Keratinocyte (primary cell): ENCODE results near the gene ATG14. TPM values are rescaled to one million over a fixed set of nuclear protein-coding genes. Genes with fewer than 3 reads are reported as not detected.

Experiments
- DNase-seq: peaks from one replicate; pipeline ENCODE4 v3.0.0-alpha.2; 2011; ENCODE audit warnings: low read depth, missing footprints, low spot score
- FAIRE-seq: peaks from 2 replicates; lab custom pipeline; 2011; peaks lifted over from hg19 to GRCh38; lab: Jason Lieb, UNC
- H2AFZ ChIP-seq: 2 replicates; pipeline ENCODE4 v1.6.0; 2012; ENCODE audit warnings: low read length, control low read depth, inconsistent platforms; ENCODE audit not compliant: control insufficient read depth
- H3K27ac ChIP-seq: 2 replicates; pipeline ENCODE4 v1.5.1; 2011; ENCODE audit warnings: low read length; ENCODE audit not compliant: control insufficient read depth, insufficient read depth
- H3K27me3 ChIP-seq: 3 replicates; pipeline ENCODE4 v1.6.0; 2011; ENCODE audit warnings: low read length; ENCODE audit not compliant: control insufficient read depth, insufficient read depth; ENCODE audit errors: extremely low read depth
- H3K36me3 ChIP-seq, 2 experiments: 2 replicates in 1 of 2; 3 replicates in 1 of 2; pipeline ENCODE4 v1.5.1; 2011; ENCODE audit warnings: low read length in 2 of 2, mild to moderate bottlenecking in 1 of 2; ENCODE audit not compliant: control insufficient read depth in 2 of 2, insufficient read depth in 2 of 2; ENCODE audit errors: extremely low read depth in 1 of 2
- H3K4me1 ChIP-seq: 3 replicates; pipeline ENCODE4 v1.5.1; 2011; ENCODE audit warnings: low read length; ENCODE audit not compliant: control insufficient read depth, insufficient read depth; ENCODE audit errors: extremely low read depth
- H3K4me2 ChIP-seq: 3 replicates; pipeline ENCODE4 v1.6.0; 2011; ENCODE audit warnings: low read depth, low read length; ENCODE audit not compliant: control insufficient read depth, insufficient read depth; ENCODE audit errors: extremely low read depth
- H3K4me3 ChIP-seq, 3 experiments: fragments of 200-600 bp in 1 of 3; sonication (generic) in 1 of 3; 2 replicates in 2 of 3; 3 replicates in 1 of 3; pipeline ENCODE4 v1.5.1; 2011 to 2016; ENCODE audit warnings: low read length in 3 of 3, mild to moderate bottlenecking in 3 of 3, control low read depth in 2 of 3, inconsistent platforms in 1 of 3, low read depth in 1 of 3, mixed read lengths in 1 of 3, mixed run types in 1 of 3, moderate library complexity in 1 of 3; ENCODE audit not compliant: control insufficient read depth in 2 of 3, insufficient read depth in 2 of 3; ENCODE audit errors: extremely low read depth in 1 of 3
- H3K79me2 ChIP-seq: 2 replicates; pipeline ENCODE4 v1.6.0; 2012; ENCODE audit warnings: low read length; ENCODE audit not compliant: control insufficient read depth, insufficient read depth
- H3K9ac ChIP-seq: 3 replicates; pipeline ENCODE4 v1.6.0; 2011; ENCODE audit warnings: low read length; ENCODE audit not compliant: control insufficient read depth, insufficient read depth; ENCODE audit errors: extremely low read depth
- H3K9me1 ChIP-seq: 3 replicates; pipeline ENCODE4 v1.6.0; 2011; ENCODE audit warnings: low read length; ENCODE audit not compliant: control insufficient read depth, insufficient read depth; ENCODE audit errors: extremely low read depth
- H3K9me3 ChIP-seq: 2 replicates; pipeline ENCODE4 v1.5.1; 2012; ENCODE audit warnings: low read depth, low read length; ENCODE audit not compliant: control insufficient read depth
- H4K20me1 ChIP-seq: 3 replicates; pipeline ENCODE4 v1.6.0; 2011; ENCODE audit warnings: low read length; ENCODE audit not compliant: control insufficient read depth, insufficient read depth; ENCODE audit errors: extremely low read depth
- CTCF ChIP-seq, 3 experiments: IDR thresholded peaks in 1 of 3; conservative IDR thresholded peaks in 1 of 3; optimal IDR thresholded peaks in 1 of 3; 2 replicates in 2 of 3; 3 replicates in 1 of 3; pipeline versions ENCODE3 to v1.5.1; 2011; ENCODE audit warnings: low read length in 3 of 3, mild to moderate bottlenecking in 3 of 3, moderate library complexity in 2 of 3, control low read depth in 1 of 3, inconsistent platforms in 1 of 3; ENCODE audit not compliant: insufficient read depth in 2 of 3; ENCODE audit errors: extremely low read depth in 1 of 3
- EZH2 ChIP-seq: IDR thresholded peaks from one replicate; pipeline ENCODE4 v1.6.1; 2012; ENCODE audit warnings: inconsistent platforms, mild to moderate bottlenecking, low read length, moderate library complexity
- dilution Hi-C: fragments of 300-500 bp; cut with MboI; formaldehyde crosslinking; loops from one replicate; pipeline ENCODE4 v1.7.0; 2020; ENCODE audit warnings: low sequenced_read_pairs; ENCODE audit not compliant: extremely low pct_ligation_motif_present
- polyA plus RNA-seq, 5 experiments: library from polyadenylated mRNA; depleted of rRNA in 3 of 5; stranded (reverse) in 3 of 5; stranded (forward) in 1 of 5; unstranded in 1 of 5; fragments of >200 nt; gene quantifications; 1 replicate in 1 of 5; 2 replicates in 3 of 5; 3 replicates in 1 of 5; pipeline versions ENCODE4 v1.2.1 to v1.2.3, GENCODE V29; 2011 to 2012; ENCODE audit warnings: missing spikeins in 2 of 5, low read depth in 1 of 5, low replicate concordance in 1 of 5

Gene ATG14
- polyA plus RNA-seq, 1 donor (not counting 4 experiments of a cell fraction or from before 2014, with no cell fraction given), result 7.0 TPM

DNA sequence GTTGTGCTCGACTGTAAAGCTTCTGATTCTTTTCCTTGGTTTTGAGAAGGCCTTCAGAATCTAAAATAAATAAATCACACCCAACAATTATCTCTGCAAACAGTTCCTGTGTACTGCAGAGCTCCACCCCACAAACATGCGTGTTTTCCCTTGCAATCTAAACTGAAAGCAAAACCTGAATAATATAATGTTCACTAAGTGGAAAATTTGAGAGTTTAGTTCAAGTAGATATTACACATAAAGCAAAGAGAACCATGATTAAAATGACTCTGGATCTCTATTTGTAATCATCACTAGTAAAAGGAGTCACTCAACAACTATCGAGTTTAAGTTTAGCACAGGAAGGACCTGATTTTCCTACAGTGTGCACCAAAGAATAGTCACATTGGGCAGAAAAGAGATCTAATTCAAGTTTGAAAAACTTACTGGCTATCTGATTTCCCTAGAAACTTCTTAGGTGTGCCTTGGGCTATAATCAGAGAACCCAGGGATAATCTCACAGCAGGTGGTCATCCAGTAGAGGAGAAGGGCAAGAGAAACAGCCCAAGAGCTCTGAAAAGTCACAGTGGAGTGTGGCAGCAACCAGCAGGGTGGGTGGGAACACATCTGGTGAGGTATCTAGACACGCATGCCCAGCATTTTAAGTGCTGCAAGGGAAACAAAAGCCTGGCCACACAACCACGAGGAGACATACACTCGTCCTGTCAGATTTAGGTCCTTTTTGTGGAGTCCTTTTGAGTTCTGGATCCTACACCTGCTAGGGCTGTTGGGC, 25.4 kb downstream of the ATG14 start:
- DNase-seq (no peak), FAIRE-seq (no peak)
- Histone ChIP-seq H3K79me2 (no peaks in the 10 kb centered on the region), H4K20me1 (no peaks in the 10 kb centered on the region), H2AFZ (no peak overlapping the region), H3K27me3 (no peaks in the 10 kb centered on the region), H3K4me1 (no peaks in the 10 kb centered on the region), H3K9me3 (no peaks in the 10 kb centered on the region), H3K36me3 (peaks cover 0 to 12% of the 10 kb centered on the region in 2 experiments), H3K4me2 (no peak overlapping the region), H3K9me1 (no peaks in the 10 kb centered on the region), H3K27ac (no peak overlapping the region), H3K9ac (no peak overlapping the region), H3K4me3 (no peak overlapping the region)
- dilution Hi-C loops, result no loop called here
- TF ChIP-seq EZH2 (no peak), CTCF (optimal IDR thresholded peaks at IDR 0.05 in 1 of 3, IDR thresholded peaks at IDR 0.05 in 1 of 3, conservative IDR thresholded peaks at IDR 0.05 in 1 of 3; ENCODE audit: extremely low read depth in 1 of 3, insufficient read depth in 2 of 3, low read length in 3 of 3) (no peak)

DNA sequence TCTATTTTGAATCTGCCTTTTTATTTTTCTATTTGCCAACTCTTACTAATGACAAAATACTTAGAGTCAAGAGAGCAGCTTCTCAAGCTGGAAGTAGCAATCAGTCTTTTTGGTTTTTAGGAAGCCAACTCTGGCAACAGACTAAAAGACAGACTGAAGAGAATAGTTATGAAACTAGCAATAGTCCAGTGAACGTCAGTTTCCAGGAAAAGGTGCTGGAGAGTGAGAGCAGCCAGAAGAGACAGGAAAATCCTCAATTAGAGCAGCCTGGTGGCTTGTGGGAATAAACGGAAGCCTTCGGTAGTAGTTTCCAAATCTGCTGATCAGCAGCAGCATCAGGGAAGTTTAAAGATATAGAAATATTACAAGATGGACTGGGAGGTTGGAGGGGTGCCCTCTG, 27.1 kb downstream of the ATG14 start:
- no peak for FAIRE-seq
- peaks cover 4 to 12% of the 10 kb centered on the region in 2 experiments for H3K36me3 ChIP-seq

More for the DNA sequence above, 27.1 kb downstream of the ATG14 start:
- TF ChIP-seq EZH2 (no peak), CTCF (optimal IDR thresholded peaks at IDR 0.05 in 1 of 3, IDR thresholded peaks at IDR 0.05 in 1 of 3, conservative IDR thresholded peaks at IDR 0.05 in 1 of 3; ENCODE audit: extremely low read depth in 1 of 3, insufficient read depth in 2 of 3, low read length in 3 of 3) (no peak)
- Histone ChIP-seq H3K27me3 (no peaks in the 10 kb centered on the region), H3K9me3 (no peaks in the 10 kb centered on the region), H3K79me2 (no peaks in the 10 kb centered on the region), H3K4me1 (no peaks in the 10 kb centered on the region), H3K9me1 (no peaks in the 10 kb centered on the region), H4K20me1 (no peaks in the 10 kb centered on the region), H3K9ac (no peak overlapping the region), H3K27ac (no peak overlapping the region), H2AFZ (no peak overlapping the region), H3K4me3 (no peak overlapping the region), H3K4me2 (no peak overlapping the region)
- no peak for DNase-seq
- dilution Hi-C loops, result no loop called here
